ENCODE data around the gene CAPS. TPM values are rescaled to one million over a fixed set of nuclear protein-coding genes. Genes with fewer than 3 reads are reported as not detected.

The CAPS gene
- total RNA-seq, 1 donor from 2014 or later = 30.8 TPM

DNA sequence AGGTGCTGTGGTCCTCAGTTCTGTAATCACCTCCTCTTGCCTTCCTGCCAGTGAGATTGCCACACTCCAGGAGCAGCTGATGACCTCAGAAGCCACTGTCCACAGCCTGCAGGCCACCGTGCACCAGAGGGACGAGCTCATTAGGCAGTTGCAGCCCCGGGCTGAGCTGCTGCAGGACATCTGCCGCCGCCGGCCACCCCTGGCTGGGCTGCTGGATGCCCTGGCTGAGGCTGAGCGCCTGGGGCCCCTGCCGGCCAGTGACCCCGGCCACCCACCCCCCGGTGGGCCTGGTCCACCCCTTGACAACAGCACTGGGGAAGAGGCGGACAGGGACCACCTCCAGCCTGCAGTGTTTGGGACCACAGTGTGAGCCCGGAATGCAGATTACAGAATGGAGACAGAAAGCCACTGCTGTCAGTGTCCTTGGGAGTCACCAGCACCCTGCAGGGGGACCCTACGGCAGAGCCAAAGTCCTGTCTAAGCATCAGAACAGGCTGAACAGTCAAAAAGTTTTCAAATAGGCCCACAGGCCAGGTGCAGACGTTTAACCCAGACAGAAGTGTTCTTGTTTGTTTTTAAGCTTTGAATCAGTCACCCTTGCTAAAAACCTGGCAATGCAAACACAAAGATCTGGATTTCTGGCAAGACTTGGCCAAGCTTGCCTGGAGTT lies 5.1 kb upstream of the CAPS start:
- DNase-seq (ENCODE audit: low spot score) = no peak

- no peak for DNase-seq (ENCODE audit: low spot score)
Observed at GRCh38 chr19:5910638-5910907, 3.5 kb upstream of the CAPS start.

GRCh38 chr19:5911366-5911765 lies 2.7 kb upstream of the CAPS start:
- no peak for DNase-seq (ENCODE audit: low spot score)

- DNase-seq (ENCODE audit: low spot score) = no peak
Observed at GRCh38 chr19:5914358-5914774, 312 bp downstream of the CAPS start.

GRCh38 chr19:5914946-5915781 lies 1.1 kb downstream of the CAPS start:
- DNase-seq (ENCODE audit: low spot score) = peak; percentile 70

DNA sequence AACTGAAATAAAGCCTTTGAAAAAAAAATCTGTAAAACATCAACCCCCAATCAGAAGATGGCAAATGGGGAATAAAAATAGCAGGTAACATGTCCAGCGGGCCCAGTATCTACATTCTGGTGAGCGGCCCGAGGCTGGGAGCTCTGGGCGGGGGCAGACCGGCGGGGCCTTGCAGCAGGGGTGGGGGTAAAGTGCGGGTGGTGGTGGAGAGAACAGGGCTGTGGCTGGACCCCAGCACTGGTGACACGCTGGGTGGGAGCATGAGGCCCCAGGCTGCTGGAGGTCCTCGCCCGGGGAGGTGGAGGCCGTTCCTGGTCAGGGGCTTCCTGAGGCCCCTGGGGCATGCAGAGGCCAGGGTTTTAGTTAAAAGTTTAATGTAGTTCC lies 1.7 kb downstream of the CAPS start:
- DNase-seq (ENCODE audit: low spot score) = no peak

- peak; percentile 69 for DNase-seq (ENCODE audit: low spot score)
Observed at GRCh38 chr19:5916181-5916708, 2.2 kb downstream of the CAPS start.

- no peak for DNase-seq (ENCODE audit: low spot score)
Observed at GRCh38 chr19:5917431-5918107, 3.5 kb downstream of the CAPS start.

DNA sequence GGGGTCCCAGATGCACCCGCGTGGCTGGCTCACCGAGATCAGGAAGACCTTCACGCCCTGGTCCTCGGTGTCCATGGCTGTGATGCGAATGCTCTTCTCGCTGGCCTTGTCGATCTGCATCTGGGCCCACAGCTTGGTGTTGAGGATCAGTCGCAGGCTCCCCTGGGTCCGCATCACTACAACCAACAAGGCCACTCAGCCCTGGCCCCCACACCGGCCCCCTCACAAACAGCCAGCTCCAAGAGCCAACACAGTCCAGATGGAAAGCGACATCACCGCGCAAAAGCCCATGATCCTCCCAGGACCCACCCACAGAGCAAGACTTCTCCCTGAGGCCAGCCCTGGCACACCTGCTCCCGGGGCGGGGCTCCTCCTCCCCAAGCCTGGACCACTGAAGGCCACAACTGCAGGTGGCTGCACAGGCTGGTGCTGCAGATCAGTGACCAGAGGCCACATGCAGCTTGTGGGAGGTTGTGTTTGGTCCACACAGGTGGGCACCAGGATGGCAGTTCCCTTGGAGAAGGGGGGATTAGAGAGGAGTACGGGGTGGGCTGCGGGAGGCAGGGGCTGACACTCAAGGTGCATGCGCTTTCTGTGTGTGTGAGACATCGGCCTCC lies 4.5 kb downstream of the CAPS start:
- DNase-seq (ENCODE audit: low spot score) = no peak

DNA sequence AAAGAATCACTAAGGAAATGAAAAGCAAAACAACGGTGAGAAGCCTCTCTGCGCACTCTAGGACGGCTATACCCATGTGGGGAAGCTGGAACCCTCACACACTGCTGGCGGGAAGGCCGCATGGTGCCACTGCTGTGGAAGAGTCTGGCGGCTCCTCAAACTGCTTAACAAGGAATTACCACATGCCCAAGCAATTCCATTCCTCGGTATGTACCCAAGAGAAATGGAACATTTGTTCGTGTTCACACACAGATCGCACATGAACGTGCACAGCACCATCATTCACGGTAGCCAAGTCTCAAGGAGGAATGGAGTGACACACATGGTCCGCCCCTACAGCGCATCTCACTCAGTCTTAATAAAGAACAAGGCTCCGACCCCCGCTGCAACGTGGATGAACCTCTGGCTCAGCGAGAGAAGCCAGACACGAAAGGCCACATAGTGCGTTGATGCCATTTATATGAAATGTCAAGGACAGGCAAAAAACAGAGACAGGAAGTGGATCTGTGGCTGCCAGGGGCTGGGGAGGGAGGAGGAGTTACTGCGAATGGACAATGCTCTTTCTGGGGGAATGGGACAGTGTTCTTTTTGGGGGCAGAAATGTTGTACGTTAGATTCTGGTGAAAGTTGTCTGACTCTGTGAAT lies 7.6 kb downstream of the CAPS start:
- no peak for DNase-seq (ENCODE audit: low spot score)

GRCh38 chr19:5922161-5922545 lies 8.1 kb downstream of the CAPS start:
- no peak for DNase-seq (ENCODE audit: low spot score)

- DNase-seq (ENCODE audit: low spot score) = no peak
Observed at GRCh38 chr19:5923356-5923755, 9.3 kb downstream of the CAPS start.

DNA sequence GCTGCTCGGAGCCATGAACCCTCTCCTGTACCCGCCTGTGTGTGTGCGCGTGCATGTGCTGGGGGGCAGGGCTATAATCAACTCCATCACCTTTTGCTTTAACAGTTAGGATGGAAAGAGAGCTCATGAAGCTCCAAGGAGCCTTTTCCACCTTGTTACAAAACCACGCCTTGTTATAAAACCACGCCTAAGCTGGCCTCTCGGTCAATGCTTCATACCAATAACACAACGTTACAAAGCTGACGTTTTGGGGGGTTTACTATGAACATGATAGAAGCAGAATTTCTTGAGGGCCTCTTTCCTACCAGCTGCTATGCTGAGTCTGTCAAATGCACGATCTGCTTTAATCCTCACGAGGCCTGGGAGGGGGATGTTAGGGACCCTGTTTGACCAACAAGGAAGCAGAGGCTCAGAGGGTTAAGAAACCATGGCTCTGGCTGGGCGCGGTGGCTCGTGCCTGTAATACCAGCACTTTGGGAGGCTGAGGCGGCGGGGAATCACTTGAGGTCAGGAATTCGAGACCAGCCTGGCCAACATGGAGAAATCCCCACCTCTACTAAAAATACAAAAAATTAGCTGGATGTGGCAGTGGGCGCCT lies 11.9 kb downstream of the CAPS start:
- DNase-seq (ENCODE audit: low spot score) = peak; percentile 54

DNA sequence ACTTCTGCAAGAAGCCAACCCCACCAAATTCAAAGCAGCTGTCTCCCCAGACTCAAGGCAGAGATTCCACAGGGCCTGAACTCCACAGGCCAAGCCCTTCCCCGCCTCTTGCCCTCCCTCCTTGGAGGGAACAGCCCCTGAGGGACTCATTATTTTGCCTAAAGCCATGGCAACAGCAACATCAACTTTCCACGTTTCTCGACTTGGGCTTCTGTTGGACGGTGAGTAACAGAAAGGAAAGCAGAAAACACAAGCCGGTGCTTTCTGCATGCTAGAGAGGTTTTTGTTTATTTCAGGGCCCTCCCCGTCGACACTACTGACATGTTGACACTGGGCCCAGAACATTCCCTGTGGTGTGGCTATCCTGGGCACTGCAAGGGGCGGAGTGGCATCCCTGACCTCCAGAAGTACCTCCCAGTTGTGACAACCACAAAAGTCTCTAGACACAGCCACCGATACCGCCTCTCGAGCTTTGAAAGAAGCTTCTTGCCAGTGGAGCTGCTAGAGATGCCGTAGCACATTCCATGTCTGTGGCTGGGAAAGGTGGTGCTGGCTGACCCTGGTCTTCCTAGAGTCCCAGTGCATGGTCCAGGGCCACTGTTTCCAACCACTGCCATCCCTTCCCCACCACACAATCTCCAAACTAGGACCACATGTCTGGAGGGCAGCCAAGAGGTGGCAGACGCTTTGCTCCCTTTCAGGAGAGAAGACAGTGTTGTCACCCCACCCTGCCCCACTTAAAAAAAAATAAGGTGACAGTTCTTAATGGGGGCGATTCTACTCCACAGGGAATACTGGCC lies 12.8 kb downstream of the CAPS start:
- DNase-seq (ENCODE audit: low spot score) = peak; percentile 98

GRCh38 chr19:5927441-5927821 lies 13.4 kb downstream of the CAPS start:
- DNase-seq (ENCODE audit: low spot score) = no peak

DNA sequence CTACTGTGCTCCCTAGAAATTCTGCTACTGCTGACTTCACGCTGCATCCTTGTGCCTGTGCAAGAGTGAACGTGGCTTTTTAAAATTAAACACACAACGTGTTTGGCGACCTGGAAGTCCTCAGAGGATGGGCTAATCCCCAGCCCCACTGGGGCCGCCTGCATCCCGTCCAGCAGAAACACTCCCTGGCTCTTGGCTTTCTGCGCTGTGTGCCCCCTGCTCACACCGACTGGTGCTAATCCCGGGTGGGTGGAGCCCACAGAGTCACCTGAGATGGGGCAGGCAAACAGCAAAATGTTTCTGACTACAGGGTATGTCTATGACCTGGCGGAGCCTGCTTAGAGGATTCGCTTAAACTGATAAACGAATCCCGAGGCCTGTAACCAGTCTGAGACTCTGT lies 15.1 kb downstream of the CAPS start:
- no peak for DNase-seq (ENCODE audit: low spot score)

DNA sequence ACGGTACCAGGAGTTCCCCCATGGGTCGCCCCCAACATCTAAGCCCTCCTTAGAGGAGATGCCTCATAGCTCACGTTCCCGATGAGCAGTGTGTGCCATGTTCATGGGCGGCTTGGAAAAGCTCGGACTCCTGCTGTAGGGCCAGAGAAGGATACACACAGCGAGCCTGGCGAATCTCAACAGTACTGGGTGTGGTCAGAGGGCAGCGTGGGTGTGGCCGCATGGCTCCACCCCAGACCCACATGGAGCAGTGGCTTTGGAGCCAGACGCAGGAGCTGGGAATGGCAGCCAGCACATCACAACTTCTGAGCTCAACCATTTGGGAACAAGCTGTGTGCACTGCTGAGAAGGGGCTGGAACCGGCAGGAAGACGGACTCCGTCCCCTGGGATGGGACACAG lies 15.6 kb downstream of the CAPS start:
- peak; percentile 83 for DNase-seq (ENCODE audit: low spot score)

DNA sequence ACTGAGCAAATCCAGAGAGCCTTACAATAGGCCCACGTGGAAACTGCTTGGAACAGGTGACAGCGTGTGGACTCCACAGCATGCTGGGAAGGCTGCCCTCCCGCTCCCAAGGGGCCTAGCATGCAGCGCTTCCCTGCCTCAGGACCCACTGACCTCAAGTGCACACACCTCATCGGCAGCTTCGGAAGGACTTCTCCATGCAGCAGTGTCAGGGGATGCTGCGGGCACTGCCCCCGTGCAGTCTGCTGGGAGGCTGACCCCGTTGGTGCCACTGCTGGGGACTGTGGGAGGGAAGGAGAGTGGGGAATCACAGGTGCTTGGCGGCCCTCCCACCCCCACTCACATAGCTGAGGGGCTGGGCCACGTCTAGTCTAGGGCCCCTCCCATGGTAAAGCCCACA lies 17.2 kb downstream of the CAPS start:
- no peak for DNase-seq (ENCODE audit: low spot score)

DNA sequence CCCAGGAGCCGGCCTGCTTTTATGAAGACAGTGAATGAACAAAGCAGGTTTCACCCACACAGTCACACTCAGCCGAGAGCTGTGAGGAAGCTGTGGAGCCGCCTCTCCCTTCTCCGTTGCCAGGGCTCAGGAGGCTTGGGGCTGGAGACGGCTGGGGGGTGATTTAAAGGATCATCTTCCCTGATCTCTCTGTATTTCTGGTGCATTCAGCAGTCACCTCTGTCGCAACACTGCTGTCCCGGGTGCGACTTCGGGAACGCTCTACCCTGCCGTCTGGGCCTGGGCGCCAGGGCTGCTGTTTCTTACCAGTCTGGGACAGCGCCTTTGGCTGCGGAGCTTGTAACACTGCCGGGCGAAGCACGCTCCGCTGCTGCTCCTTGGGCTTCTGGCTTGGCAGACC lies 18.1 kb downstream of the CAPS start:
- DNase-seq (ENCODE audit: low spot score) = peak; percentile 56

- no peak for DNase-seq (ENCODE audit: low spot score)
Observed at GRCh38 chr19:5932609-5933262, 18.7 kb downstream of the CAPS start.

Measured in umbilical cord (tissue), 2 donors.